Activated CD8-positive, alpha-beta T cell treated with anti-CD3 and anti-CD28 coated beads for 36 hours (primary cell): Measurements from ENCODE around the gene RTRAF. TPM values are rescaled to one million over a fixed set of nuclear protein-coding genes. Genes with fewer than 3 reads are reported as not detected.

Experiments
- ATAC-seq: fragments of 200-7000 bp; cut with Tn5 transposase; one replicate; pipeline ENCODE4 v1.10.0; 2021; ENCODE audit warnings: mild to moderate bottlenecking, moderate library complexity
- CTCF ChIA-PET: fragments of 350-600 bp; sonication (Branson Sonifier 250); formaldehyde crosslinking; loops from one replicate; lab custom pipeline; 2021; ENCODE audit warnings: antibody characterized with exemption; lab: Charles Lee
- POLR2A ChIA-PET: fragments of 350-600 bp; sonication (Branson Sonifier 250); formaldehyde crosslinking; loops from one replicate; lab custom pipeline; 2021; ENCODE audit warnings: antibody characterized with exemption; lab: Charles Lee
- DNase-seq: peaks from one replicate; pipeline ENCODE4 v3.0.0-alpha.2; 2020
- H3K27ac Mint-ChIP-seq: one replicate; pipeline ENCODE4 v1.8.0; 2021; ENCODE audit warnings: mild to moderate bottlenecking, mixed read lengths
- H3K27me3 Mint-ChIP-seq: one replicate; pipeline ENCODE4 v1.8.0; 2021; ENCODE audit warnings: mixed read lengths
- H3K36me3 Mint-ChIP-seq: one replicate; pipeline ENCODE4 v1.8.0; 2021; ENCODE audit warnings: low read depth, mixed read lengths
- H3K4me1 Mint-ChIP-seq: one replicate; pipeline ENCODE4 v1.8.0; 2021; ENCODE audit warnings: low read depth, mixed read lengths
- H3K4me3 Mint-ChIP-seq: one replicate; pipeline ENCODE4 v1.8.0; 2021; ENCODE audit warnings: mild to moderate bottlenecking, moderate library complexity, mixed read lengths
- H3K9me3 Mint-ChIP-seq: one replicate; pipeline ENCODE4 v1.8.0; 2021; ENCODE audit warnings: mixed read lengths
- intact Hi-C: fragments of 100-400 bp; cut with micrococcal nuclease; formaldehyde crosslinking; loops from one replicate; pipeline ENCODE4 v1.10.0; 2022
- total RNA-seq, 2 experiments: library from RNA; stranded (reverse); gene quantifications; one replicate each; pipeline ENCODE4 v1.2.3, GENCODE V29; 2021
- TF ChIP-seq, protein P1 (sequence below): fragments of 200-600 bp; IDR thresholded peaks from one replicate; pipeline ENCODE4 v1.8.0; 2022; ENCODE audit warnings: antibody characterized with exemption, mild to moderate bottlenecking

RTRAF gene
- total RNA-seq, 2 experiments from 2014 or later, result 230 to 235 TPM

GRCh38 chr14:51996148-51996746 lies 6.9 kb downstream of the RTRAF start:
- peaks cover 34% of the 10 kb centered on the region for H3K4me1 Mint-ChIP-seq
- POLR2A ChIA-PET, result interaction anchor here (0.9 kb wide), 1 partner anchor 8 kb away, joined by 4 read pairs; no protein-coding TSS in a partner anchor
- no peaks in the 10 kb centered on the region for H3K9me3 Mint-ChIP-seq
- H3K27me3 Mint-ChIP-seq, result no peaks in the 10 kb centered on the region
- CTCF ChIA-PET, result interaction anchor here (0.6 to 5.9 kb wide), 22 partner anchors 10 to 277 kb away, joined by 3 to 36 read pairs (median 4); partner anchors contain the start of gene NID2
- TF ChIP-seq, protein P1, sequence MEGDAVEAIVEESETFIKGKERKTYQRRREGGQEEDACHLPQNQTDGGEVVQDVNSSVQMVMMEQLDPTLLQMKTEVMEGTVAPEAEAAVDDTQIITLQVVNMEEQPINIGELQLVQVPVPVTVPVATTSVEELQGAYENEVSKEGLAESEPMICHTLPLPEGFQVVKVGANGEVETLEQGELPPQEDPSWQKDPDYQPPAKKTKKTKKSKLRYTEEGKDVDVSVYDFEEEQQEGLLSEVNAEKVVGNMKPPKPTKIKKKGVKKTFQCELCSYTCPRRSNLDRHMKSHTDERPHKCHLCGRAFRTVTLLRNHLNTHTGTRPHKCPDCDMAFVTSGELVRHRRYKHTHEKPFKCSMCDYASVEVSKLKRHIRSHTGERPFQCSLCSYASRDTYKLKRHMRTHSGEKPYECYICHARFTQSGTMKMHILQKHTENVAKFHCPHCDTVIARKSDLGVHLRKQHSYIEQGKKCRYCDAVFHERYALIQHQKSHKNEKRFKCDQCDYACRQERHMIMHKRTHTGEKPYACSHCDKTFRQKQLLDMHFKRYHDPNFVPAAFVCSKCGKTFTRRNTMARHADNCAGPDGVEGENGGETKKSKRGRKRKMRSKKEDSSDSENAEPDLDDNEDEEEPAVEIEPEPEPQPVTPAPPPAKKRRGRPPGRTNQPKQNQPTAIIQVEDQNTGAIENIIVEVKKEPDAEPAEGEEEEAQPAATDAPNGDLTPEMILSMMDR, result peak; percentile 85
- H3K36me3 Mint-ChIP-seq, result peaks cover 46% of the 10 kb centered on the region
- DNase-seq (peak; percentile 15), ATAC-seq (no peak)
- no peak overlapping the region for H3K4me3 Mint-ChIP-seq
- intact Hi-C loops, result loop anchor here (5.0 kb wide), 1 partner anchor 136 kb away; no protein-coding TSS in a partner anchor
- H3K27ac Mint-ChIP-seq, result no peak overlapping the region

DNA sequence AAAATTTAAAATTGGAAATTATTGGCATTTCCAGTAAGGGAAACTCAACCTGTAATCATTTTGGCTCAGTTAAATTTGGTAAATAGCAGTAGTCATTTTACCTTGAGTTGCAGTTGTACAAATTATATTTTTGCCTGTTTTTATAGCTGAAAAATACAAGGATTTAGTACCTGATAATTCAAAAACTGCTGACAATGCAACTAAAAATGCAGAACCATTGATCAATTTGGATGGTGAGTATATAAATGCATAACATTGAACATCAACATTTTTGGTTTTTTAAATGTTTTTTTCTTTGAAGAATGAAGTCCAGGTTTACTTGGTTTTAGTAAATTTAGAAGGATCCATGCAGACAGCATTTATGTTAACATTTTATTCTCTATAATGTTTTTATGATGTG lies 9.0 kb downstream of the RTRAF start:
- Mint-ChIP-seq H3K36me3 (peaks cover 49% of the 10 kb centered on the region), H3K4me1 (peaks cover 20% of the 10 kb centered on the region), H3K4me3 (no peak overlapping the region), H3K27me3 (no peaks in the 10 kb centered on the region), H3K27ac (no peak overlapping the region), H3K9me3 (no peaks in the 10 kb centered on the region)
- DNase-seq (no peak), ATAC-seq (no peak)
- intact Hi-C loops, result loop anchor here (5.0 kb wide), 1 partner anchor 134 kb away; no protein-coding TSS in a partner anchor
- TF ChIP-seq, protein P1, result no peak
- POLR2A ChIA-PET, result no interaction called here
- CTCF ChIA-PET, result interaction anchor here (0.8 kb wide), 1 partner anchor 134 kb away, joined by 3 read pairs; no protein-coding TSS in a partner anchor

DNA sequence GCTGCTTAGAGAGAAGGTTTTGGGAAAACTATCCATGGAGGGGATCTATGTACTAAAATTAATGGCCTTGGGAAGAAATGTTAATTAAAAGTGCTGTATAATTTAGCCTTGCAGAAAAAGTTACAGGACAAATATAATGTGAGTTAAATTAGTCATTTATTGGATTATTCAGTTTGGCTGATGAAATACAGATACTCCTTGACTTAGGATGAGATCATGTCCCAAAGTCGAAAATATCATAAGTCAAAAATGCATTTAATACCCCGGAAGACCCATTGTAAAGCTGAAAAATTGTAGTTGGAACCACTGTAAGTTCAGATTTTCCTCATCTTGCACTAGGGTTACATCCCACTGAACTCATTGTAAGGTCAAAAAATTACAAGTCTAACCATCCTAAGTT lies 9.7 kb downstream of the RTRAF start:
- TF ChIP-seq, protein P1, result no peak
- peaks cover 14% of the 10 kb centered on the region for H3K4me1 Mint-ChIP-seq
- no peak overlapping the region for H3K27ac Mint-ChIP-seq
- DNase-seq (no peak), ATAC-seq (no peak)
- H3K36me3 Mint-ChIP-seq, result peaks cover 47% of the 10 kb centered on the region
- intact Hi-C loops, result loop anchor here (5.0 kb wide), 1 partner anchor 133 kb away; no protein-coding TSS in a partner anchor
- ChIA-PET CTCF (interaction anchor here (0.8 kb wide), 1 partner anchor 133 kb away, joined by 3 read pairs; no protein-coding TSS in a partner anchor), POLR2A (no interaction called here)
- H3K4me3 Mint-ChIP-seq, result no peak overlapping the region
- H3K9me3 Mint-ChIP-seq, result no peaks in the 10 kb centered on the region
- no peaks in the 10 kb centered on the region for H3K27me3 Mint-ChIP-seq

DNA sequence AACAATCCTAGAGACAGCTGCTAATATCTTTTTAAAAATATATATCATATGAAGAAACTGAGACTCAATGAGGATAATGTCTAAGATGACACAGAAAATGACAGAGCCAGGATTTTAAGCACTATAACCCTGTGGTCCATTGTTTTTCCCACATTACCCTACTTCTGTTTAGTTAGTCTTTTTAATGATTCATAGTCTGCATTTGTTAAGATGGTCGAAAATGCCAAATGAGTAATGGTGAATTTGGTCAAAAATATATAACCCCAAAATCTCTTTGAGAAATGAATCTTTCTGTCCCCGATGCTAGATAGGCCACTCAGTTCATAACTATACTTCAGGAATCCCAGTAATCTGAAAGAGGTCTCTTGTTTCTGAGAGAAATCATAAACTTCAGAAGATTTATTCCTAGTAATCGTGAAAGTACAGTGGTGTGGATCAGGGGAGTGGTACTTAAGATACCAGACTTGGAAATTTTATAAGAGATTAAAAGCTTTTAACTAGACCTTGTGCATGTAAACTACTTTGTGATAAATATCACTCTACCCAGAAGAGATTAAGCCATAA lies 10.8 kb downstream of the RTRAF start:
- TF ChIP-seq, protein P1, result no peak
- CTCF ChIA-PET, result interaction anchor here (0.9 kb wide), 1 partner anchor 150 kb away, joined by 3 read pairs; no protein-coding TSS in a partner anchor

GRCh38 chr14:52000696-52001095 lies 11.3 kb downstream of the RTRAF start:
- Mint-ChIP-seq H3K27ac (no peak overlapping the region), H3K4me3 (no peak overlapping the region), H3K27me3 (no peaks in the 10 kb centered on the region), H3K36me3 (peaks cover 50% of the 10 kb centered on the region), H3K9me3 (no peaks in the 10 kb centered on the region), H3K4me1 (peaks cover 10% of the 10 kb centered on the region)
- ATAC-seq (no peak), DNase-seq (no peak)
- ChIA-PET CTCF (interaction anchor here (0.9 kb wide), 1 partner anchor 150 kb away, joined by 3 read pairs; no protein-coding TSS in a partner anchor), POLR2A (no interaction called here)
- TF ChIP-seq, protein P1, result no peak
- intact Hi-C loops, result no loop called here

More for the DNA sequence above, 10.8 kb downstream of the RTRAF start:
- Mint-ChIP-seq H3K4me3 (no peak overlapping the region), H3K27ac (no peak overlapping the region), H3K36me3 (peaks cover 48% of the 10 kb centered on the region), H3K27me3 (no peaks in the 10 kb centered on the region), H3K4me1 (peaks cover 10% of the 10 kb centered on the region), H3K9me3 (no peaks in the 10 kb centered on the region)
- DNase-seq (no peak), ATAC-seq (no peak)
- POLR2A ChIA-PET, result no interaction called here
- intact Hi-C loops, result no loop called here
